ENCODE results near the gene CECR2.

DNA sequence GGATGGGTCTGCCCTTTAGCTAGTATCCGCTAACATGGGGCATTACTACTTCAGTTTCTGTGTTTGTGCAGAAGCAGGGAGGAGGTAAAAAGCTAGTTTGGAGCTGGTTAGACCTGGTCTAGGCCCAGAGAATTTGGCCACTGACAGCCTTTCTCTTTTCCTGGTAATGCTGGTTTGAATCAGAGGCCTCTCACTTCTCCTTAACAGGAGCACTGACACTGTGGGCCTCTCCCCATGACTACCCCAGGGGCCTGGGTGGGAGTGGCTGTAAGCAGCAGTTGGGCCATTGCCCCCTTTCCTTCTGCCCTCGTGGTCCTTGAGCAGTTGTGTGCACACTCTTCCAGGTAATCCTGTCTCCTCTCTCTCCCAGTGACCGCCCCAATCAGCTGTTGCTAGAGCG, 185.6 kb downstream of the CECR2 start:
- TF ChIP-seq, protein P1, sequence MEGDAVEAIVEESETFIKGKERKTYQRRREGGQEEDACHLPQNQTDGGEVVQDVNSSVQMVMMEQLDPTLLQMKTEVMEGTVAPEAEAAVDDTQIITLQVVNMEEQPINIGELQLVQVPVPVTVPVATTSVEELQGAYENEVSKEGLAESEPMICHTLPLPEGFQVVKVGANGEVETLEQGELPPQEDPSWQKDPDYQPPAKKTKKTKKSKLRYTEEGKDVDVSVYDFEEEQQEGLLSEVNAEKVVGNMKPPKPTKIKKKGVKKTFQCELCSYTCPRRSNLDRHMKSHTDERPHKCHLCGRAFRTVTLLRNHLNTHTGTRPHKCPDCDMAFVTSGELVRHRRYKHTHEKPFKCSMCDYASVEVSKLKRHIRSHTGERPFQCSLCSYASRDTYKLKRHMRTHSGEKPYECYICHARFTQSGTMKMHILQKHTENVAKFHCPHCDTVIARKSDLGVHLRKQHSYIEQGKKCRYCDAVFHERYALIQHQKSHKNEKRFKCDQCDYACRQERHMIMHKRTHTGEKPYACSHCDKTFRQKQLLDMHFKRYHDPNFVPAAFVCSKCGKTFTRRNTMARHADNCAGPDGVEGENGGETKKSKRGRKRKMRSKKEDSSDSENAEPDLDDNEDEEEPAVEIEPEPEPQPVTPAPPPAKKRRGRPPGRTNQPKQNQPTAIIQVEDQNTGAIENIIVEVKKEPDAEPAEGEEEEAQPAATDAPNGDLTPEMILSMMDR (conservative IDR thresholded peaks at IDR 0.05; ENCODE audit: low read depth, low read length): no peak
- no peak for TF ChIP-seq EZH2phosphoT487 (IDR thresholded peaks at IDR 0.05; ENCODE audit: borderline replicate concordance, low read length)
